Liver (tissue), 9 donors: ENCODE data around the gene TMEM125. TPM values are rescaled to one million over a fixed set of nuclear protein-coding genes. Genes with fewer than 3 reads are reported as not detected.

Experiments
- DNase-seq: peaks from one replicate; pipeline ENCODE4 v3.0.0-alpha.2; 2017; ENCODE audit warnings: low spot score
- H3K27ac ChIP-seq, 2 donors: one replicate each; pipeline ENCODE4 v1.7.0; 2013; ENCODE audit warnings: inconsistent platforms in 2 of 2, low read length in 2 of 2, control low read depth in 1 of 2, low read depth in 1 of 2, mild to moderate bottlenecking in 1 of 2
- H3K27me3 ChIP-seq, 4 donors: one replicate each; pipeline versions ENCODE4 v1.6.1 to v1.7.0; 2013; ENCODE audit warnings: low read length in 3 of 4, inconsistent platforms in 1 of 4, mild to moderate bottlenecking in 1 of 4, moderate library complexity in 1 of 4; ENCODE audit not compliant: control insufficient read depth in 4 of 4, insufficient read depth in 4 of 4
- H3K36me3 ChIP-seq, 4 donors: one replicate each; pipeline versions ENCODE4 v1.6.1 to v1.7.0; 2013; ENCODE audit warnings: low read length in 3 of 4, mild to moderate bottlenecking in 3 of 4, low read depth in 1 of 4, moderate library complexity in 1 of 4; ENCODE audit not compliant: control insufficient read depth in 4 of 4, insufficient read depth in 3 of 4
- H3K4me1 ChIP-seq, 4 donors: one replicate each; pipeline versions ENCODE4 v1.6.1 to v1.7.0; 2013; ENCODE audit warnings: low read length in 3 of 4, mild to moderate bottlenecking in 3 of 4, moderate library complexity in 1 of 4; ENCODE audit not compliant: control insufficient read depth in 4 of 4, insufficient read depth in 4 of 4
- H3K4me3 ChIP-seq, 3 donors: one replicate each; pipeline versions ENCODE4 v1.6.1 to v1.7.0; 2013; ENCODE audit warnings: low read length in 3 of 3, control low read depth in 1 of 3, low read depth in 1 of 3, mild to moderate bottlenecking in 1 of 3
- H3K9ac ChIP-seq, 2 donors: one replicate each; pipeline ENCODE4 v1.7.0; 2013; ENCODE audit warnings: low read length in 2 of 2, mild to moderate bottlenecking in 2 of 2, moderate library complexity in 2 of 2, control low read depth in 1 of 2, low read depth in 1 of 2
- H3K9me3 ChIP-seq, 4 donors: one replicate each; pipeline versions ENCODE4 v1.6.1 to v1.7.0; 2013; ENCODE audit warnings: low read length in 3 of 4; ENCODE audit not compliant: control insufficient read depth in 4 of 4
- ATF3 ChIP-seq: IDR thresholded peaks from 2 replicates; pipeline ENCODE4 v1.6.1; 2016; ENCODE audit warnings: antibody characterized with exemption
- CTCF ChIP-seq: fragments of 150-350 bp; IDR thresholded peaks from 2 replicates; pipeline ENCODE4 v1.5.1; 2017; ENCODE audit warnings: improper control_type of control experiment, low read depth, low read length; ENCODE audit not compliant: missing input control
- EGR1 ChIP-seq, 2 donors: IDR thresholded peaks; 2 replicates each; pipeline ENCODE4 v1.6.1; 2016 to 2018; ENCODE audit warnings: antibody characterized with exemption in 2 of 2, low read depth in 2 of 2
- FOXA1 ChIP-seq: IDR thresholded peaks from 2 replicates; pipeline ENCODE4 v1.6.1; 2016; ENCODE audit warnings: antibody characterized with exemption
- FOXA2 ChIP-seq: IDR thresholded peaks from 2 replicates; pipeline ENCODE4 v1.6.1; 2016; ENCODE audit warnings: antibody characterized with exemption
- GABPA ChIP-seq, 2 donors: IDR thresholded peaks in 1 of 2; conservative IDR thresholded peaks in 1 of 2; 2 replicates each; pipeline ENCODE4 v1.6.1; 2016; ENCODE audit warnings: antibody characterized with exemption in 2 of 2, mild to moderate bottlenecking in 1 of 2, moderate library complexity in 1 of 2
- HNF4A ChIP-seq, 2 donors: conservative IDR thresholded peaks; 2 replicates each; pipeline ENCODE4 v1.6.1; 2016; ENCODE audit warnings: antibody characterized with exemption in 2 of 2, mild to moderate bottlenecking in 2 of 2
- HNF4G ChIP-seq: IDR thresholded peaks from 2 replicates; pipeline ENCODE4 v1.6.1; 2016; ENCODE audit warnings: antibody characterized with exemption
- JUND ChIP-seq, 2 donors: IDR thresholded peaks; 2 replicates each; pipeline ENCODE4 v1.6.1; 2016; ENCODE audit warnings: antibody characterized with exemption in 2 of 2
- MAX ChIP-seq: IDR thresholded peaks from 2 replicates; pipeline ENCODE4 v1.6.1; 2016; ENCODE audit warnings: antibody characterized with exemption
- NR2F2 ChIP-seq: IDR thresholded peaks from 2 replicates; pipeline ENCODE4 v1.6.1; 2016; ENCODE audit warnings: antibody characterized with exemption
- RAD21 ChIP-seq, 2 donors: IDR thresholded peaks; 2 replicates each; pipeline ENCODE4 v1.6.1; 2016; ENCODE audit warnings: antibody characterized with exemption in 2 of 2, mild to moderate bottlenecking in 2 of 2
- REST ChIP-seq: IDR thresholded peaks from 2 replicates; pipeline ENCODE4 v1.6.1; 2016; ENCODE audit warnings: antibody characterized with exemption, mild to moderate bottlenecking
- RXRA ChIP-seq, 2 donors: IDR thresholded peaks; 2 replicates each; pipeline ENCODE4 v1.6.1; 2017 to 2018; ENCODE audit warnings: antibody characterized with exemption in 2 of 2, mild to moderate bottlenecking in 1 of 2
- SP1 ChIP-seq: IDR thresholded peaks from 2 replicates; pipeline ENCODE4 v1.6.1; 2018; ENCODE audit warnings: antibody characterized with exemption, mild to moderate bottlenecking
- TAF1 ChIP-seq: conservative IDR thresholded peaks from 2 replicates; pipeline ENCODE4 v1.6.1; 2016; ENCODE audit warnings: antibody characterized with exemption, mild to moderate bottlenecking
- YY1 ChIP-seq: IDR thresholded peaks from 2 replicates; pipeline ENCODE4 v1.6.1; 2016; ENCODE audit warnings: antibody characterized with exemption, mild to moderate bottlenecking
- ZBTB33 ChIP-seq: IDR thresholded peaks from 2 replicates; pipeline ENCODE4 v1.6.1; 2016; ENCODE audit warnings: antibody characterized with exemption
- WGBS: extraction: QIAGEN DNeasy Blood & Tissue Kit; methylation state at CpG from one replicate; pipeline ENCODE4 v1.1.7; 2013; 5-methylcytosine and 5-hydroxymethylcytosine counted together
- polyA plus RNA-seq, 2 donors: library from polyadenylated mRNA; stranded (reverse) in 1 of 2; unstranded in 1 of 2; fragments of 200-250 nt in 1 of 2; fragments of >200 nt in 1 of 2; fragmentation: Nextera tagmentation in 1 of 2; extraction: Ambion mirVana in 1 of 2; gene quantifications; one replicate each; pipeline versions ENCODE4 v1.2.1 to v1.2.3, GENCODE V29; 2013 to 2015
- total RNA-seq, 2 donors: library from RNA; depleted of rRNA; stranded (reverse); fragments of >200 nt; gene quantifications; one replicate each; pipeline ENCODE4 v1.2.3, GENCODE V29; 2014
- donor health status: healthy.
- donor health status: healthy.
- donor health status: healthy.
- donor health status: healthy.
- donor health status: healthy.

The TMEM125 gene
- total and polyA plus RNA-seq, 4 donors: 0.21 to 1.0 (median 0.69) TPM

- Histone ChIP-seq H3K36me3 (no peaks in the 10 kb centered on the region), H3K4me1 (peaks cover 16 to 92% (median 82%) of the 10 kb centered on the region in 4 donors), H3K9ac (no peak overlapping the region), H3K9me3 (no peaks in the 10 kb centered on the region), H3K27me3 (no peaks in the 10 kb centered on the region), H3K4me3 (no peak overlapping the region), H3K27ac (no peak overlapping the region)
- WGBS: 53% methylated on average over 3 of the region's 3 CpGs
- no peak for DNase-seq
- no peak for TF ChIP-seq NR2F2
- no peak for TF ChIP-seq YY1
- no peak for TF ChIP-seq ZBTB33
- no peak for TF ChIP-seq EGR1 (IDR thresholded peaks at IDR 0.05; ENCODE audit: low read depth in 2 of 2)
- TF ChIP-seq RAD21 (IDR thresholded peaks at IDR 0.05): no peak
- no peak for TF ChIP-seq JUND (IDR thresholded peaks at IDR 0.05)
- no peak for TF ChIP-seq ATF3
- no peak for TF ChIP-seq REST
- TF ChIP-seq FOXA2: no peak
- TF ChIP-seq SP1: no peak
- TF ChIP-seq FOXA1: no peak
- TF ChIP-seq TAF1: no peak
- no peak for TF ChIP-seq HNF4A (conservative IDR thresholded peaks at IDR 0.05)
- TF ChIP-seq MAX: no peak
- TF ChIP-seq RXRA (IDR thresholded peaks at IDR 0.05): no peak
- no peak for TF ChIP-seq CTCF
- TF ChIP-seq HNF4G: no peak
- TF ChIP-seq GABPA (IDR thresholded peaks at IDR 0.05 in 1 of 2, conservative IDR thresholded peaks at IDR 0.05 in 1 of 2): no peak
Observed at GRCh38 chr1:43239484-43239883, 30.3 kb upstream of the TMEM125 start.
